Measurements from ENCODE around the gene ITGB8. TPM values are rescaled to one million over a fixed set of nuclear protein-coding genes. Genes with fewer than 3 reads are reported as not detected.
"Not testable (repeated sequence)": the region's sequence is repeated elsewhere in the genome, so short reads cannot be mapped to it uniquely, and the experiment has no call there.

The ITGB8 gene
- polyA plus RNA-seq, 1 donor from 2014 or later, result not detected

GRCh38 chr7:20362574-20363253, 32.0 kb downstream of the ITGB8 start:
- Mint-ChIP-seq H3K4me1 (peaks cover 0 to 1% (median 0%) of the 10 kb centered on the region in 3 donors), H3K36me3 (peaks cover 2% of the 10 kb centered on the region), H3K27me3 (peaks cover 9% of the 10 kb centered on the region), H3K4me3 (no peak overlapping the region), H3K9me3 (no peaks in the 10 kb centered on the region), H3K27ac (peak overlapping the region in 1 of 3 donors; percentile 1)

- Mint-ChIP-seq H3K4me1 (peaks cover 0 to 1% (median 0%) of the 10 kb centered on the region in 3 donors), H3K36me3 (peaks cover 2% of the 10 kb centered on the region), H3K9me3 (no peaks in the 10 kb centered on the region), H3K4me3 (no peak overlapping the region), H3K27me3 (peaks cover 9% of the 10 kb centered on the region), H3K27ac (no peak overlapping the region)
Observed at GRCh38 chr7:20364571-20365196, 34.0 kb downstream of the ITGB8 start.

GRCh38 chr7:20365486-20365885, 34.8 kb downstream of the ITGB8 start:
- Mint-ChIP-seq H3K4me1 (peaks cover 0 to 1% (median 0%) of the 10 kb centered on the region in 3 donors), H3K4me3 (no peak overlapping the region)

GRCh38 chr7:20374399-20374798, 43.7 kb downstream of the ITGB8 start:
- Mint-ChIP-seq H3K4me1 (no peaks in the 10 kb centered on the region), H3K36me3 (peaks cover 2% of the 10 kb centered on the region), H3K27ac (no peak overlapping the region), H3K9me3 (peaks cover 0 to 4% (median 0%) of the 10 kb centered on the region in 3 donors), H3K4me3 (no peak overlapping the region), H3K27me3 (peaks cover 1% of the 10 kb centered on the region)

More at GRCh38 chr7:20365486-20365885, 34.8 kb downstream of the ITGB8 start:
- Mint-ChIP-seq H3K27ac (no peak overlapping the region), H3K27me3 (peaks cover 9% of the 10 kb centered on the region), H3K36me3 (peaks cover 2% of the 10 kb centered on the region), H3K9me3 (no peaks in the 10 kb centered on the region)

GRCh38 chr7:20376796-20377195, 46.1 kb downstream of the ITGB8 start:
- Mint-ChIP-seq H3K27me3 (peaks cover 1% of the 10 kb centered on the region), H3K27ac (no peak overlapping the region), H3K4me1 (no peaks in the 10 kb centered on the region), H3K4me3 (no peak overlapping the region), H3K36me3 (peaks cover 2% of the 10 kb centered on the region), H3K9me3 (peaks cover 0 to 4% (median 0%) of the 10 kb centered on the region in 3 donors)

GRCh38 chr7:20381406-20382034, 50.8 kb downstream of the ITGB8 start:
- H3K4me3 Mint-ChIP-seq, result no peak overlapping the region

GRCh38 chr7:20383351-20383750, 52.7 kb downstream of the ITGB8 start:
- H3K9me3 Mint-ChIP-seq, result no peaks in the 10 kb centered on the region

More at GRCh38 chr7:20381406-20382034, 50.8 kb downstream of the ITGB8 start:
- Mint-ChIP-seq H3K4me1 (no peaks in the 10 kb centered on the region), H3K36me3 (no peaks in the 10 kb centered on the region), H3K27me3 (peaks cover 1% of the 10 kb centered on the region), H3K27ac (no peak overlapping the region), H3K9me3 (peaks cover 0 to 2% (median 0%) of the 10 kb centered on the region in 3 donors)

GRCh38 chr7:20385126-20385525, 54.4 kb downstream of the ITGB8 start:
- H3K4me1 Mint-ChIP-seq, result no peaks in the 10 kb centered on the region

More at GRCh38 chr7:20383351-20383750, 52.7 kb downstream of the ITGB8 start:
- Mint-ChIP-seq H3K4me3 (no peak overlapping the region), H3K4me1 (no peaks in the 10 kb centered on the region), H3K27me3 (peaks cover 1% of the 10 kb centered on the region), H3K36me3 (no peaks in the 10 kb centered on the region), H3K27ac (no peak overlapping the region)

GRCh38 chr7:20388084-20388483, 57.4 kb downstream of the ITGB8 start:
- H3K4me1 Mint-ChIP-seq, result no peaks in the 10 kb centered on the region
- no peaks in the 10 kb centered on the region for H3K9me3 Mint-ChIP-seq
- no peak overlapping the region for H3K27ac Mint-ChIP-seq
- no peak overlapping the region for H3K4me3 Mint-ChIP-seq
- no peaks in the 10 kb centered on the region for H3K36me3 Mint-ChIP-seq
- peaks cover 1% of the 10 kb centered on the region for H3K27me3 Mint-ChIP-seq

More at GRCh38 chr7:20385126-20385525, 54.4 kb downstream of the ITGB8 start:
- H3K27me3 Mint-ChIP-seq, result peaks cover 1% of the 10 kb centered on the region
- no peaks in the 10 kb centered on the region for H3K36me3 Mint-ChIP-seq
- no peaks in the 10 kb centered on the region for H3K9me3 Mint-ChIP-seq
- H3K27ac Mint-ChIP-seq, result no peak overlapping the region
- H3K4me3 Mint-ChIP-seq, result no peak overlapping the region

- not testable (repeated sequence) for H3K36me3 Mint-ChIP-seq, H3K9me3 Mint-ChIP-seq, H3K4me3 Mint-ChIP-seq, H3K27ac Mint-ChIP-seq, H3K27me3 Mint-ChIP-seq, H3K4me1 Mint-ChIP-seq
Observed at GRCh38 chr7:20389192-20389591, 58.5 kb downstream of the ITGB8 start.

- Mint-ChIP-seq H3K27ac (no peak overlapping the region), H3K4me1 (no peaks in the 10 kb centered on the region), H3K27me3 (peaks cover 1% of the 10 kb centered on the region), H3K4me3 (no peak overlapping the region), H3K36me3 (no peaks in the 10 kb centered on the region), H3K9me3 (no peaks in the 10 kb centered on the region)
Observed at GRCh38 chr7:20393021-20393610, 62.4 kb downstream of the ITGB8 start.

GRCh38 chr7:20393616-20394015, 62.9 kb downstream of the ITGB8 start:
- Mint-ChIP-seq H3K27ac (no peak overlapping the region), H3K27me3 (no peaks in the 10 kb centered on the region), H3K4me1 (no peaks in the 10 kb centered on the region), H3K9me3 (no peaks in the 10 kb centered on the region), H3K36me3 (no peaks in the 10 kb centered on the region), H3K4me3 (no peak overlapping the region)

GRCh38 chr7:20394284-20394683, 63.6 kb downstream of the ITGB8 start:
- H3K36me3 Mint-ChIP-seq, result no peaks in the 10 kb centered on the region
- no peaks in the 10 kb centered on the region for H3K27me3 Mint-ChIP-seq
- H3K4me1 Mint-ChIP-seq, result no peaks in the 10 kb centered on the region
- H3K27ac Mint-ChIP-seq, result no peak overlapping the region
- no peak overlapping the region for H3K4me3 Mint-ChIP-seq
- H3K9me3 Mint-ChIP-seq, result no peaks in the 10 kb centered on the region

- Mint-ChIP-seq H3K4me3 (no peak overlapping the region), H3K36me3 (no peaks in the 10 kb centered on the region), H3K9me3 (no peaks in the 10 kb centered on the region), H3K27me3 (no peaks in the 10 kb centered on the region), H3K4me1 (no peaks in the 10 kb centered on the region), H3K27ac (no peak overlapping the region)
Observed at GRCh38 chr7:20395104-20395503, 64.4 kb downstream of the ITGB8 start.

GRCh38 chr7:20395511-20395910, 64.8 kb downstream of the ITGB8 start:
- Mint-ChIP-seq H3K4me3 (no peak overlapping the region), H3K36me3 (no peaks in the 10 kb centered on the region), H3K9me3 (no peaks in the 10 kb centered on the region), H3K27me3 (no peaks in the 10 kb centered on the region), H3K27ac (peak overlapping the region in 1 of 3 donors; percentile 53), H3K4me1 (no peaks in the 10 kb centered on the region)

All from IgD-negative memory B cell (primary cell).